G401 (cell line): ENCODE results near the gene IL1RL2. TPM values are rescaled to one million over a fixed set of nuclear protein-coding genes. Genes with fewer than 3 reads are reported as not detected.

Experiments used
- DNase-seq: peaks from one replicate; pipeline ENCODE4 v3.0.0-alpha.2; 2015; ENCODE audit warnings: low spot score
- in situ Hi-C: cut with HindIII; loops from 2 replicates; pipeline ENCODE4 v1.10.0; 2016; ENCODE audit warnings: low sequenced_read_pairs, mixed read lengths
- total RNA-seq: library from RNA; depleted of rRNA; stranded (reverse); fragments of >200 nt; shearing (Covaris generic); gene quantifications from 2 replicates; pipeline ENCODE4 v1.2.3, GENCODE V29; 2014

Gene IL1RL2
- total RNA-seq, 1 experiment from 2014 or later, result not detected

DNA sequence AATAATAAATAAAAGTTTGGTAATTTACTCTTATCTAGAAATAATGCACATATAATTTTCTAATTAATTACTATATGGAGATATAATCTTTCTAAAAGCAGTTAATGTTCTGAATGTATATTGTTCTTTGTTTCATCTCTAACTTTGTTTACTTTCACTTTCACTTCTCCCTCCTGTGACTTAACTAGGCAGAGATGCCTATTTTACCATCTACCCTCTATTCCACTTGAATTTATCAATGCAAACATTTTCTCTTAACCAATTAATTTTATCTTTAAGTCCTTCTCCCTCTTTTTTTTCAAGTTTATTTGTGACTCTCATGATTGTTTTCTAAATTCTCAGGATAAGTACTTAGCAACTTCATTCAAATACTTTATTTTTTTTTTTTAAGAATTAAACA is 69.5 kb downstream of the IL1RL2 start:
- in situ Hi-C loops, result no loop called here
- no peak for DNase-seq

DNA sequence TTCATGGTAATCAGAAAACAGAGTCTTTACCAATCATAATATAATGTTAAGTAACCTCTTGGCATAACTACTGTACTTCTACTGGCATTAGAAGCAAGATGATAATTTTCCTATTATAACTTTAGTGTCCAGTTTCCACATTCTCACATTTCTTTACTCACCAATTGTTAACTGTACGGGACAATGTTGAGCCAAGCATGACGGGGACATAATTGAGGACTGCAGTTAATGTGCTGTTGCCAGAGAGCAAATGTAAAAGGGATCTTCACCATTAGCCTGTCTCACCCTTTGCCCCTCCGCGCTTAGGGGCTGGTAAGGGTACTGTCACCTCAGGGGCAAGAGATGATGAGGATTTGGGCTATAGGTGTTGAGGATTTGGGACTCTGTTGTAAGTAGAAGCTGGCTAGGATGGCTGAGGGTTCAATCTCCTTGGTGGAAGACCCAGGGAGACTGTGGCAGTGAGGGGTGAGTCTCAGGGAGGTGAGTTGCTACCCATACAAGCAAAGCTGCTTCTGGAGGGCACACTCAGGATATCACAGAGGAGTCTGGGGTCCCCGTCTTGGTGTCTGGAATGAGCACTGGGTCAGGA is 70.1 kb downstream of the IL1RL2 start:
- no peak for DNase-seq
- in situ Hi-C loops, result no loop called here

DNA sequence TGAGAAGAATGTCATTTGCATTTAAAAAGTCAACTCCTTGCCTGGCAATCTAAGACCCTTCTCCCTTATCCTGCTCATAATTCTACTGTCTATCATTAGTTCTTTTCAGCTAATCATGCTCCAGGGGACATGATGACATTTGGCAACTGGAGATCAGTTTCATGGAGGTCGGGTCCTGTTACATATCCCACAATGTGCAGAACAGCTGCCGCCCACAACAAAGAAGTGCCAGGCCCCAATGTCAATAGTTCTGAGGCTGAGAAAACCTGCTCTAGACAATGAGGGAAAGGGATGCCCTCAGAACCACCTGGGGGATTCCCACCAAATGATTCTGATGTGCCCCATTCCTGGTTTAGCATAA is 71.2 kb downstream of the IL1RL2 start:
- in situ Hi-C loops, result no loop called here
- DNase-seq, result no peak

DNA sequence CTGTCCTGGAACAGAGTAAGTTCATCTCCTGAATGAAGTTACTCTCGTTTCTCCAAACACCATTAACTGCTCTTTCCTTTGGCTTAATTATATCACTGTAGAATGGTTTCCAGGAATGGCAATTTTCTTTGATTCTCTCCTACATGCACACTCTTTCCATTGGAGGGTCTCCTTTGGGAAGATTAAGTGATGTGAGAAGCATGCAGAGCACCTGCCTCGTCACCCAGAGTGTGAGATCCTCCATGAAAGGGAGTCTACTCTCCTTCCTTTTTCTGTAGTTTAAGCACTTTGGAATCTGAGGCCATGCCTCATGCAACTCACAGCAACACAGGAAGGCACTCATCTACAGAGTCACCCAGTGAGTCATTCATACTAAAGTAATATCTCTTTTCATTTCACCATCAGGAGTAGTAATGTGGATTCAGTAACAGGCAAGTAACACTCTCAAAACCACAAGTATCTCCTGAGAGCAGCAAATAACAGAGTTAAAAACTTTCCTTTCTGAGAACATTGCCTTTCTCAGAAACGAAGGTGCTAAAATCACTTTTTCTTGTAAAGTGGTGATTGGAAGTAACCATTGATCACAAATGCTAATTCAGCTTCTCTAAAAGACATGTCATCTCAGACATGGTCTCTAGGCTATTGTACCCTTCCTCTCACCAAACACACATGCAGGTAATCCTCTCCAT is 71.7 kb downstream of the IL1RL2 start:
- in situ Hi-C loops, result no loop called here
- DNase-seq, result no peak

DNA sequence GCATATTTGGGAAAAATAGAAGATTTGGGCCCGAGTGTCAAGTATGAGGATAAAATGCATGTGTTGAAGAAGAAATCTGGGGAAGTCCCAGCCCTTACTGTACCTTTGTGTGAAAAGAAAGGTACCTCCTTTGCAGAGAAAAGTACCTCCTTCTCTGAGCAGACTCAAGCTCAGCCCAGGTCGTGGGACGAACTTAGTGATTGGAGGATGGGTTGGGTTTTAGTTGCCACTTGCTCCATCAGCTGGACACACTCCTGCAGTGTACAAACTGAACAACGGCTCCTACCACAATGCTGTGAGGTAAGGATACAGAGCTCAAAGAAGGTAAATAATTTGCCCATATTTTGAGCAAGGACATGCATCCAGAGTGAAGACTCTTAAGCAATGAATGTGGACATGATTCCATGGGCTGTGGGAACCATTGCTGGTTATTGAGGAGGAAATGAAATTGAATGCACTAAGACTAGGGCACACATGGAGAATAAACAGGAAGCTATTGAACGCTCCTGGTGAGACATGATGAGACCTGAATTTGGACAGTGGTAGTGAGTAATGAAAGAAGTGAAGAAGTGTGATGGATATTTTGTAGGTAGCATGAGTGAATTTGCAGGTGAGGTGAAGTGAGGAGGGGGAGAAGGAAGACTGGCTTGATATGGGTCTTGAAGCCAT is 74.8 kb downstream of the IL1RL2 start:
- in situ Hi-C loops, result no loop called here
- DNase-seq, result no peak

DNA sequence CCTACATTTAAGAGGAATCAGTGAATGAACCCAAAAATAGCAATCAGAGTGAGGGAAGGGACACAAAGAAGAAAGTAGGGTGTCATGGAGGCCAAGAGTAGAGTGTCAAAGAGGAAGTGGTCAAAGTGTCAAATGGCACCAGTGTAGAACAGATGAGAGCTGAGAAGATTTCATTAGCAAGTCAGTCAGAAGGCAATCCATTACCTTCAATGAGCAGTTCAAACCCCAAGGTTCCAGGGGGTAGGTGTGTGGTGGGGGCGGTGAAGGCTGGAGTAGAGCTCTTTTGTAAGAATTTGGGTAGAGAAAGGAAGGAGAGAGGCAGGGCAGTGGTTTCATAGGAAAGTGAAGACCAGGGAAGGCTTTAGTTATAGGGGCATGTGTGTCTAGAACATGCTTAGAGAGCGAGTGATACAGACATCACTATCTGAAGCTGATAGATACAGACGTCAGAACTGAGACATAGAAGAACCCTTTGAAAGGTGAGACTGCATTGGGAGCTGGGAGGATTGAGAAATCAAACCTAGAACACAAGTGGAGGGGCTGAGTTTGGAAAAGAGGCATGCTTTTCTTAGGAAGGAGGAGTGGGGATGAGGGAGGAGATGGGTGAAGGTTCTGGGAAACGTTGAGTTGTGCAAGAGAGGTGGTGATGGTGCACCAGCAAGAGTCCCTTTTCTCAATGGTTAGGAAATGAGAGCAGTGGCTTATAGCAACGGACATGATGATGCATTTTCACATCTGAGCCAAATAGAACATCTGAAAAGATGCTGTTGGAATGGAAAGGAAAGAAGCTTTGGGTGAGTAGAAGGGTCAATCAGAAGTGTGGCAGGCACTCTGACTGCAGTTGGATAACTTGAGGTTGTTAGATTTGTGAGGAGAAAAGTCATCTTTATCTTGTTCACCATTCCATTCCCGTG is 75.7 kb downstream of the IL1RL2 start:
- in situ Hi-C loops, result no loop called here
- no peak for DNase-seq

- in situ Hi-C loops, result no loop called here
- no peak for DNase-seq
Measured at GRCh38 chr2:102264952-102265351, 78.1 kb downstream of the IL1RL2 start.

- no peak for DNase-seq
- in situ Hi-C loops, result no loop called here
Measured at GRCh38 chr2:102266204-102266603, 79.4 kb downstream of the IL1RL2 start.

DNA sequence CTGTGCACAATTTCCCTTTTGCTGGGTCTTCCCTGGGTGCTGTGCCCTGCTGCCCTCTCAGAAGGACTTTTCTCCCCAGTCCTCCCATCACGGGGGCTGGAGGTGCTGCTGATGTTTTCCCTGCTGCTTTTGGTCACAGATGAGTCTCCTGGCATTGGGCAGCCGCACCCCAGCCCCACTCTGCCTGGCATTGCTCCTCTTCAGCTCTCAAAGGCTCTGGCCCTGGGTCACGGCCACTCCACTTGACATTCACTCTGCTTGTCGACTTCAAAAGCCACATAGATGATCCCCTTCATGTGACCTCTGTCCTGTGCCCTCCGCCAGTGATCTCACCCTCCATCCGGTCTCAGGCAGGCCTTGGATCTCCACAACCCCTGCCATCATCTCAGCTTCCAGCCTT is 81.0 kb downstream of the IL1RL2 start:
- in situ Hi-C loops, result no loop called here
- DNase-seq, result no peak

DNA sequence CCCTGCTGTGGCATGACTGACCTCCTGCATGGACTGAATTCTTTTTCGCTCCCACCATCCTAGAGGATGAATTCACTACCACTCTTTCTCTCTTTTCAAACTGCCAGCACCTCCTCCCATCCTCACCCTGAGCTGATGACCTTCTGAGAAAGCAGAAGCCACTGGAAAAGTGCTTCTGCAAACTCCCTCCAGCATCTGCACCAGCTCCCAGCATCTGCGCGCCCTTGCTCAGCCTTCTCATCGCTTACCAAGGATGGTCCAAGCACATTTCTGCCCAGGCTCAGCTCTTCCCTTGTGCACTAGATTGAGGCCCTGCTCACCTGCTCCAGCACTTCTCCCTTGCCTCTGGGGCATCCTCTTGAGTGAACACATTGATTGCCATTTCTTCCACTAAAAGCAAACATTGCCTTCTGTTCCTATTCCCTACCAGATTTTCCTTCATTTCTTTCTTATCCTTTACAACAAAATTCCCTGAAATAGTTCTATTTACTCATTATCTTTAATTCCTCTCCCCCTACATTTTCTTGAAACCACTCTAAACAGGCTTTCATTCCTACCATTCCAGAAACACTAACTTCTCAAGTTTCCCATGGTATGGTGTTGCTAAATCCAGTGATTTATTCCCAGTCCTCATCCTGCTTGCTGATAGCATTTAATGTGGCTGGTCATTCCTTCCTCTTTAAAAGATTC is 81.8 kb downstream of the IL1RL2 start:
- in situ Hi-C loops, result no loop called here
- DNase-seq, result no peak

DNA sequence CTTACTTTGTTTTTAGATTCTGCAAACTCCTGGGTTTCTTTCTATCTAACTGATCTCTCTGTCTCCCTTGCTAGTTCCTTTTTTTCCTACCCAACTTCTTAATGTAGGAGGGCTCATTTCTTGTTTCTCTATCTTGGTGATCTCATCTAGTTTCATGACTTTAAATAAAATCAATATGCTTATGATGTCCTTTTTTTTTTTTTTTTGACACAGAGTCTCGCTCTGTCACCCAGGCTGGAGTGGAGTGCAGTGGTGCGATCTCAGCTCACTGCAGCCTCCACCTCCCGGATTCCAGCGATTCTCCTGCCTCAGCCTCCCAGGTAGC is 82.3 kb downstream of the IL1RL2 start:
- in situ Hi-C loops, result no loop called here
- no peak for DNase-seq

DNA sequence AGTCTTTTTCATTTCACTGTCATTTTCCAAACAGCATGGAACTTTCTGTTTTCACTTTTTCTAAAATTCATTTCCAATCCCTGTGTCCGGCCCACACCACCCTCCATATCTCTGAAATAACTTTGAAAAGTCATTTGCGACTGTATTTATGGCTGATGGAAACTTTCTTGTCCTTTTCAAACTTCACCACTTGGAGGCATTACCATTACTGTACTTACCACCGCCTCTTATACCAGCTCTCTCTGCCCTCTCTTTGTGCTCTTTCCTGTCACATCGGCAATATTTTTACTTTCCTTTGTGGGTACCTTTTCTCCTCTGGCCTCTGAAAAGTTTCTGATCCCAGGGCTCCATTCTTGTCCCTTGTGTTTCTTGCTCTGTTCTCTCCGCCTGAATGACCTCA is 85.0 kb downstream of the IL1RL2 start:
- no peak for DNase-seq
- in situ Hi-C loops, result no loop called here

DNA sequence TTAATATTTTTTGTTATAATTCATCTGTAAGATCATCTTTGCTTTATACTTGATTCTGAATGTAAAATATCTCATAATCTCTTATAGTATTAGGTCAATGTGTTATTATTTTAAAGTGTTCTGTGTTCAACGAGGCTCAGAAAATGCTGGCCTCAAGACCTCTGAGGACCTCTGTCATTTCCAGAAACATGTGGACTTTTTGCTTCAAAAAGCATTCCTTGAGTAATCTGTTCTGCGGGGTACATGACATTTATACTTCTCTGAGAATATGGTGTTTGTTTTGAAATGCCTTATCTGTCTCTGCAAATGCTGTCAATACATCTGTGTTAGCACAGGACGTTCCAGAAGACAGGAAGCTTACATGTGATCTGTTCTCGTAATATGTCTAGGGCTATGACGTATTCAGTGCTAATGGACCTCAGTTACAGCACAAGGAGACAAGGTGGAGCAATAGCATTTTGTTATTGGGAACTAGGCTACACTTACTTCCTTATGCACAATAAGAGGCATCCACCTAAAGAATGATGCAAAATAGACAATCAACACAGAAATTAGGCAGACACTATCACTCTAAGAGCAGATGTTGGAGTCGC is 86.9 kb downstream of the IL1RL2 start:
- in situ Hi-C loops, result no loop called here
- DNase-seq, result no peak

DNA sequence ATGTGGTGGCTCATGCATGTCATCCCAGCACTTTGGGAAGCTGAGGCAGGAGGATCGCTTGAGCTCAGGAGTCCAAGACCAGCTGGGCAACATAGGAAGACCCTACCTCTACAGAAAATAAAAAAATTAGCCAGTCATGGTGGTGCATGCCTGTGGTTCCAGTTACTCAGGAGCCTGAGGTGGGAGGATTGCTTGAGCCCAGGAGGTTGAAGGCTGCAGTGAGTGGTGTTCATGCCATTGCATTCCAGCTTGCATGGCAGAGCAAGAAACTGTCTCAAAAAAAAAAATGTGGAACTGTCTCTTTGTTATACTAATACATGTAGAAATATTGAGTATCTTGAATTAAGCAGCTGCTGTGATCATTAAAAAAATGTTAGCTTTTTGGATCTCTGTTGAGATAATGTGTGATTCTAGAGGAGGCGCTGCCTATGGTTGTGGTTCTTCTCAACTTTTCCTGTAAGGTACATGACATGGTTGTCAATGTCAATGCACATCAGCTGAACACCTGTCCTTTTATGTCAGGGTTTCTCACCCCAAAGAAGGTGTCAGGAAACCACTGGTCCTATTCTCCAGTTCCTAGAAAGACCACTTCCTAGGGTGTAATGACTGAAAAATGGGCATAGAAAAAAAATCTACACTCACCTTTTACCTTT is 89.9 kb downstream of the IL1RL2 start:
- in situ Hi-C loops, result no loop called here
- no peak for DNase-seq

DNA sequence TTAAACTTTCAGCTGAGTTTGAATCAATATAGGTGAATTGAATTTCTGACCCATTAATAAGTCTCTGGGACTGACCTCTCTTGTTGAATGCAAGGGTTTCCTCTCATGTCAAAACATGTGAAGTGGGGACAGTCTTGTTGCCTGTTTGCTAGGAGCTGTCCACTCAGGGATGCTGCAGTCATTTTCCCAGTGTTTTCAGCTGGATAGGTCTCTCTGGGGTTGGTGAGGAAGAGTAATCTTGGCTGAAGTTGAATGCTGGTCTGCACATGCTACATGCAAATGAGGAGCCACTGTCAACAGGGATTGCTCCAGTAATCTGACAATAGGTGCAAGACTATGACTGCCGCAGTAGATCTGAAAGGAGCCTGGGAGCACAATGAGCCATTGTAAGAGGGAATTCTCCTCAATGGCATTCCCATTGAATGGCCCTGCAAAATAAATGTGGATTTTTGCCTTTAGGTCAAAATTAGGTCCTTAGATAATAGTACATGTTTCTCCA is 90.4 kb downstream of the IL1RL2 start:
- DNase-seq, result no peak

DNA sequence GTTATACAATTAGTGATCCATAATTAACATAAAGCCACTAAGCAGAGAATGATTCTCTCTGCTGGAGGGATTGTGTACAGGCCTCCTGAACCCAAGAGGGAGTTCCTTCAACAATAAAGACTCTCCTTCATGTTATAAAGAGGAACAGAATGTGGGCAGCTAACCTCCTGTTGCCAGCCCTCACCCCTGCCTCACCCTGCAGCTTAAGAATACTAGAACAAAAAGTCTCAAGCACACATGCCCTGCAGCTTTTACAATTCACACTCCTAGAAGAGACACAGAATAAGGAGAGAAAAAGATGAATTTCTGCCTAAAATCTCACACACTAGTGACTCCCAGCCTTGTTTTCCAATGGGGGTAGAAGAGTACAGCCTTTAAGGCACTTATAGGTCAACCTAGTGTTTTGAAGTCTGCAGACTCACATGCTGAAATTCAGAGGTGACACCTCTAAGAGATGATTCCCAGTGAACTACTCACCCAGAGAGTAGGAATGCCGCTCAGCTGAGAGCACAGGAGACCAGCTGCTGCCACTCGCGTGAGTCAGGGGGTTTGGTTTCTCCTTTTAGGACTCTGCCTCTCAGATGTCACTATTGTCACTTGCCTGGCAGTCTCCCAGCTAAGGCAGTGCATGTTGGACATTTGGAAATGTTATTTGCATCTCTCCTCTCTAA is 92.0 kb downstream of the IL1RL2 start:
- no peak for DNase-seq

More for the DNA sequence above, 90.4 kb downstream of the IL1RL2 start:
- in situ Hi-C loops, result no loop called here

DNA sequence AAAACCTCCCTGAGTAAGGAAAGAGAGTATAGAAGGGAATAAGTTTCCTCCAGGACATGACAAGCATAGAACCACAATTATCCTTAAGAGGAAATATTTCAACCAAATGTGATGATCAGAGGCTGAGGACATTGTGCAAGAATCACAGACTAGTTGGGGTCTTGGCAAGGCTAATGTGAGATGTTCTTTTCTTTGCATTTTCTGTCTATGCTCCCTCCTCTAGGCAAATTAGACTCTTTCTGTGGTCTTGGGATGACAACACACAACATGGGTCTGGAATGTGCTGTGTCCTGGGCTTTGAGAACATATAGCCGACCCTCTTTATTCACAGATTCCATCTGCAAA is 92.5 kb downstream of the IL1RL2 start:
- in situ Hi-C loops, result no loop called here
- DNase-seq, result no peak

More for the DNA sequence above, 92.0 kb downstream of the IL1RL2 start:
- in situ Hi-C loops, result no loop called here

DNA sequence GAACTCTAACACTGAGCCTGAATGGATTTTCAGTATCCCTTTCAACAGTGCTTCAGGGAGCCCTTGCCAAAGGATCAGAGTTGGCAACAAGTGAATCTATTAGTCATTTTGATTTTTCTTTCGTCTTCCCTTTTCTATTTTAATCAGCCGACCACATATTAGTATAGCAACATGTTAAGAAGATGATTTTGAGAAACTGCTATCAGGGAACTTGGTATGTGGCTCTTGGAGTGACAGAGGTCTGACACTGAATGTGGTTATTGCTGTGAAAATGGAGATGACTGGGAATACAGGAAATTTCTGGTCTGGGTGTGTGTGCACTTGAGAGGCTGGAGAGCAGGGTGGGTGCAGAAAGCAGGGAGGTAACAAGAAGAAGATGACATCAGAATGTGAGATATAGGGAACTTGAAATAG is 95.9 kb downstream of the IL1RL2 start:
- in situ Hi-C loops, result no loop called here

More for the DNA sequence above, 95.9 kb downstream of the IL1RL2 start:
- DNase-seq, result no peak
